Activated CD8-positive, alpha-beta memory T cell treated with anti-CD3 and anti-CD28 coated beads for 24 hours (primary cell): Measurements from ENCODE around the gene FGFBP3.

Experiments used
- DNase-seq: peaks from one replicate; pipeline ENCODE4 v3.0.0-alpha.2; 2020

FGFBP3 gene, protein sequence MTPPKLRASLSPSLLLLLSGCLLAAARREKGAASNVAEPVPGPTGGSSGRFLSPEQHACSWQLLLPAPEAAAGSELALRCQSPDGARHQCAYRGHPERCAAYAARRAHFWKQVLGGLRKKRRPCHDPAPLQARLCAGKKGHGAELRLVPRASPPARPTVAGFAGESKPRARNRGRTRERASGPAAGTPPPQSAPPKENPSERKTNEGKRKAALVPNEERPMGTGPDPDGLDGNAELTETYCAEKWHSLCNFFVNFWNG

DNA sequence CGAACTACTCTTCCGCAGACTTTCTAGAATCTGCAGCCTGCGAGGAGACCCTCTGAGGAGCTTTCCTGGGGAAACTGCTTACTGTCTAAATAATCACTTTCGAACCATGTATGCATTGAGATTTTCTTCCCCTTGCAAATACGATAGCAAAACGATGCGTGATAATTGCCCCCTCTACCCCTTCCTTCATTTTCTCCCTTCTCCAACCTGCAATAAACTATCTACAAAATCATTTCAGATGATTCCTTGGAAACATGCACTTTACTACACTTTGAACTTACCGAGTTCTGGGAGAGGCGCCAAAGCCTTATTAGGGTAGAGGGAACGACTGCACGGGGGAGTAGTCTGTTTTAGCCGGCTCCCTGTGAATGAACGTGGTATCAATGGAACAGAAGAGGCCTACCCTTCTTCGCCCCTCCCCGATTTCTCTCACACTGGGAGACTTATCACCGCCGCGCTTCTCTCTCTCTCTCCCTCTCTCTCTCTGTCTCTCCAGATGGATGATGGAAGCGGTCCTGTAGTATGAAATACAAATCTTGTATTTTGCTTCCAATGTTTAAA, at the start of gene FGFBP3:
Gene FGFBP3 (minus strand): TSS at position 370 of the 561 bp plus-strand sequence. CDS start 517 bp downstream, outside the sequence.
- peak; percentile 65 for DNase-seq

DNA sequence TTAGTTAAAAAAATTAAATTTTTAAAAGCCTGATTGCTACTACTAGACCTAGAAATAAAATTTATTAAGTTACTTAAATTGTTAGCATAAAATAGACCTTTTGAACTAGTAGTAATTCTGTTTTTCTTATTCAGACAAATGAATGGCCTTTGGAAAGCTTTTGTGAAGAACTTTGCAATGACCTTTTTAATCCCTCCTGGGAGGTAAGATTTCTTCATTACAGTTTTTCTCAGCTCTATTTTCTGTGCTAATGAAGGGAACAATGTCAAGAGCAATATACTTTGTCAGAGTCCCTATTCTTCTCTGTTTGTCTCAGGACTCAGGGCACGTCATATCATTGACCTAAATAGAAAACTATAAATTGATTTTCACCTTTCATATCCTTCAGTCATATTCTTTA, 47.8 kb upstream of the FGFBP3 start:
- no peak for DNase-seq

DNA sequence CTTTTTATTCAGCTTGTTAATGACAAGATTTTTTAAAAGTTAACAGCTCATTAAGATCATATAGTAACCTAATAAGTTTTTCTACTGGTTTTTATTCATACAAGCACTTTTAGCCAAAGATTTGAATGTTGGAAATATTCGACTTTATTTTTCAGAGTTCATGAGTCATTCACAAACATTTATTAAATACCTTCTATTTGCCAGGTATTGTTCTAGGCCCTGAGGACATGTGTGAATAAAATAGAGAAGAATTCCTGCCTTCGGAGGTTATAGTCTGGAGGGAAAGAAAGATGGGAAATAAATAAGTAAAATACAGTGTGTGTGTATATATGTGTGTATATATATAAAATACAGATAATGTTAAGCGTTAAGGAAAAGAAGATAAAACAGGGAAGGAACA, 45.8 kb upstream of the FGFBP3 start:
- DNase-seq = no peak

DNA sequence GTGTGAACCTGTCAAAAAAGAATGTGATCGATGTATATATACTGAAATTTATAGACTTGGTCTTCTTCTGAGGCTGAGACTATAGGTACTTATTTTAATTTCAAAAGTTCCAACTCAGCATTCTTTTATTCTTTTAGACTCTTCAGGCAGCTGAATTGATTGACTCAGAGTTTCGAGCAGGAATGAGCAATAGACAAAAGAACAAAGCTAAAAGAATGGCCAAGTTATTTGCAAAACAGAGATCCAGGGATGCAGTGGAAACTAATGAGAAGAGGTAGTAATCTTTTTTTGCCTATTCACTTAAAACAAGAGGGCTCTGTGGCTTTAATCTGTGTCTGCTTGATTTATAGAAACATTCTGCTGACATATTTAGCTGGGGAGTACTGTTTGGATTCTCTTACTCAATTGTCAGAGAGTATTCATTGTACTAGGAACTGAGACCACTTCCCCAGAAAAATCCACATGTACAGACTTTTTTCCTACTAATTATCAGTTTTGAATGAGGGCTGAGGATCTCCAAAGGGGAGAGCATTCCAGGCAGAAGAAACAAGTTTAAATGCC, 44.4 kb upstream of the FGFBP3 start:
- no peak for DNase-seq

DNA sequence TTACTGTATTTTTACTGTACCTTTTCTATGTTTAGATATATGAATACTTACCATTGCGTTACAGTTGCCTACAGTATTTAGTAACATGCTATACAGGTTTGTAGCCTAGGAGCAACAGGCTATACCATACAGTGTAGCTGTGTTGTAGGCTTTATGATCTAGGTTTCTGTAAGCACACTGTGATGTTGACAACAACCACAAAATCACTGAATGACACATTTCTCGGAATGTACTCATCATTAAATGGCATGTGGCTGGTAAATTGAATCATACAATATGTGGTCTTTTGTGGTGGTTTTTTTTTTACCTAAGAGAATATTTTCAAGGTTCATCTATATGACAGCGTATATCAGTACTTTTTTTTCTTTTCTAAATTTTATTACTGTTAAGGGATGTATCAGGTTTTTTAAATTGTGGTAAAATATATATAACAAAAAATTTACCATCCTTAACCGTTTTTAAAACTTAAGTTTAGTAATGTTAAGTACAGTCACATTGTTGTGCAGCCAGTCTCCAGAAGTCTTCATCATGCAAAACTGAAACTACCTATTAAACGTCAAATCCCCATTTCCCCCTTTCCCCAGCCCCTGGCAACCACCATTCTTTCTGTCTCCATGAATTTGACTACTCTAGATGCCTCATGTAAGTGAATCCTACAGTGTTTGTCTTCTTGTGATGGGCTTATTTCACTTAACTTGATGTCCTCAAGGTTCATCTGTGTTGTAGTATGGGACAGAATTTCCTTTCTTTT, 35.8 kb upstream of the FGFBP3 start:
- no peak for DNase-seq

DNA sequence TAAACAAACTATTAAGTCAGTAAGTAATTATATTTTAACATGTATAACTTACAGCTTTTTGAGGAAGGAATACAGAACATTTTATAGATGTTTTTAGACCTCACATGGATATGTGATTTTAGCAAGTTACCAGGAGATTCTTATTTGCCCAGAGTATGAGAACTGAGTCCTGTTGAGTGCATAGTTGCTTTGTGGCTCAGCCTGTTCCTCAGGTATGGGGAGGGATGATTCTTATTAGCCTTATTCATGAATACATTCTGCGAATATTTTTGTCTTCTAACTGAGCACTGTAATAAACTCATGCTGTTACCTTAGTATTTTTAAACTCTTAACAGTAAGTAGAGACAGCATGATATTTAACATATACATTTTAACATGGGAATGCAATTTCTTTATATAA, 32.1 kb upstream of the FGFBP3 start:
- no peak for DNase-seq

DNA sequence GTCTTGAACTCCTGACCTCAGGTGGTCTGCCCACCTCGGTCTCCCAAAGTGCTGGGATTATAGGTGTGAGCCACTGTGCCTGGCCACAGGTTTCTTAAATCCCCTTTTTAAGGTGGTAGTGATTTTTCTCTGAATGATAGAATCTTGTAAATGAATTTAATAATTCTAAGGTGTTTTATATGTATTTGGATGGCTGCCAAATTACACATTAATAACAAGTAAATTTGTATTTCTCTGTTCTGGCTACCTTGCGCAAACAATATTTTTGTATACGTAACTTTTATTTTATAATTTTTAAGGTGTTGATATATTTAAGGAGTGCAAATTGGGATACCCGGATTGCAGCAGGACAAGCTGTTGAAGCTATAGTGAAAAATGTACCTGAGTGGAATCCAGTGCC, 30.4 kb upstream of the FGFBP3 start:
- no peak for DNase-seq

DNA sequence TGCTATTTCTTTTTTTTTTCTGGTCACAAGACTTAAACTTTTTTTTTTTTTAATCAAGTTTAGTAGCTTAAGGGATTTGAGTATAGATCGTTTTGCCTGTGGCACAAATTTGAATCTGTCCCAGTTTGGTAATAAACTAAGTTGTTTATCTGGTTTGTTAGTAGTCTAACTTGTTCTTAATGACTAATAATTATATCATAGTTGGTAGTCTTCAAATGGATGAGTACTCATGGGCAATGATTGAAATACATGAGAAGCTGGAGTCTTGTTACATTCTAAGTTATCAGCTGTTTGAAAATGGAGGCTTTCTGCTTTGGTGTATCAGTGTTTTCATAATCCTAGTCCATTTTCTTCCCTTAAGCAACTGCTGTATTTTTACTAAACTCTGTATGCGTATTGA, 26.6 kb upstream of the FGFBP3 start:
- DNase-seq = no peak

DNA sequence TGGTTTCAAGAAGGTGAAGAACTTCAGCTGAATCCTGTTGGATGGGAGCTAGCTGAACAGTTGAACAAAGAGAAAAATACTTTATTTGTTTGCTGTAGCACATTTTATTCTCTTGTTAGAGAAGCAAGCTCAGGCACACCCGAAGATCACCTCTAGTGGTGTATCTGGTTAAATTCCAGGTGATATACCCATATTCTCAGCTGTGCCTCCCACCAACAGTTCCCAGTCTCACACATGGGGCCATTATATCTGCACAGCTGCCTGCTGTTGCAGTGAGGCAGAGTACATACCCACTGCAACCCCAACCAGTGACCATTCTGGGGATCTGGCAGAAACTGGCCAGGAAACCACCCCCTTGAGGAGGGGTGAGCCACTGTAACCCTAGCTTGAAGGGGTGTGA, 23.5 kb upstream of the FGFBP3 start:
- no peak for DNase-seq

DNA sequence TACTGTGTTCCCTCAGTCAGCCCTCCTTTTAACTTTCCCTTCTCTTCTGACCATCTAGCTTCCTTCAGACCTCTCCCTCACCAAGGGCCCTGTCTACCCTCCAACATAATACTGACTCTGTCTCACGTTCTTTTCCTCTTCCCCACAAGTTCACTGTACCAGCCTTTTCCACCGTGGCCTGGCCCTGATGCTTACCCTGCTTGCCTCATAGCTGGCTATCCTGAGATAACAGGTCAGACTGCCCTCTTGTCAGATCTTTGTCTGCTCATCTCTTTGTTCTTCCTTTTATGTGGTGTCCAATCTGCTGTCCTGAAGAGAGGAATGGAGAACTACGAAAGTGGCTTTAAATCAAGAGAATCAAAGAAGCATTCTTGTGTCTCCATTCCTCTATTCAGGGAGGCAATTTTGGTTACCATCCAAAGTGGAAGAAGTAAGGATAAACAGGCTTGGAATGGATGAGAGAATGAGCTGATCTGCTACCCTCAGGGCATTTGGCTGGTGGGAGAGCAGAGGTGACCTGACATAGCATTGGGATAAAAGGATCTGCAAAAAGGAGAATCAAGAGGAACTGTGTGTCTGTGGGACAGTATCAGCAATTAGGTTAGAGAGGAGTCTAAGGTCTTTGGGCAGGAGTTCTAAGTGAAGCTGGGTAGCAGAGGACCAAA, 22.4 kb upstream of the FGFBP3 start:
- DNase-seq = no peak

DNA sequence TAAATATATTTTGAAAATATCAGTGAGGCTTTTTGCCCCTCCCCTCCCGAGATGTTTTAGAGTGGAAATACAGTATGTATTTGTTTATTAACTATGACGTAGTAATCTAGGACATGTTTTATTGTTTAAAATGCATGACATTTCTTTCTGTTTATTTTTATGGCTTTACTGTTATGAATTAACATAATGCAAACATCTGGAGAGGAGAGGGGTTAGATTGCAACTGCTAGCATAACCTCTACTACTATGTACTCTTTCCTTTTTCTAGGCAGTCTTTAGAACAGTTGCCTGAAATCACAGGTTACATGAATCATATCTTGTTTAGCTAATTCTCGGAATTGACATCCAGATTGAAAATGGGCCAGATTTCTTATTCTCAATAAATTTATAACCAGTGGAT, 21.7 kb upstream of the FGFBP3 start:
- no peak for DNase-seq

DNA sequence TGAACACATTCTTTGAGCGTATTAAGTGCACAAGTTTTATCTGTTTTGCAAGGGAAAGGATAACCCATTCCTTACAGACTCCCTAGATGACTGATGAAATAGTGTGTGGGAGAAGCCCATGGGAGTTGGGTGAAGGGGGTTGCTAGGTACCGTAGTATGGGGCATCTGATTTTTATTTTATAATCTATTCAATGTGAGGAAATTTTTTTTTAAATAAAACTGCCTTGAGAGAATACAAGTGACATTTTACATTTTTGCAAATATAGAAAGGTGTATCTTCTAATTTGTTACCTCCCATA, 15.7 kb upstream of the FGFBP3 start:
- DNase-seq = no peak

DNA sequence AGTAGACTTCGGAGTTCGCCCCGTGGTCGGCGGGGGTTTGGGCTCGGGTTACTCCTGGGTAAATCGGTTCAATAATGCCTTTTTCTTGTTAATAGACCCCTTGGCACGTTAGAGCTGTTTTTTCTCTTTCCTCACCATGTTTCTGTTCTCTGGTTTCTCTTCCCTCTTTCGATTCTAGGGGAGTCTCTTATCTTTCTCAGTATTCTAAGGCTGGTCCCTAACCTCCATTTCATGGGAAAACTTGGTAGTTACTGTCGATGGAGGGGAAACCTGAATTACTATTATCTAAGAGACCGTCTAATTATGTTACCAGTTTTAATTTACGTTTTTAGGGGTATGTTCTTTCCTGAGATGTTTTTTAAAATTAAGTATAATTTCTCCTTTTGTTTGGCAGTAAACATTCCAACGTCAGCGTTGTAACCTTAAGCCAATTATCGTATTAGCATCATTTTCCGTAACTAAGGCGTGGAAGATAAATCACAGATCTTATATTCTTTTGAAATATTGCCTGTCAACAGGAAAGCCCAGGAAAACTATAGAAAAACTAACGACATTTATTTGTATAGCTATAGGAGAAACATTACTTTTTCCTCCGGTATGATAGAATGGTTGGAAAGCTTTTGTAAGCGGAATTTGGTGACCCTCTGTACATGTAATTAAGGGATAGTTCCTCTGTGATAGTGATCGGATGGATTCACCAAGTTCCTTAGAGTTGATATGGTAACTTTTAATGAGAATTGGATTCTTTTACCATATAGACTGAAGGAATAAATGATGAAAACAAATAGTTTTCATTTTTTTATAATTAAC, 15.1 kb upstream of the FGFBP3 start:
- DNase-seq = no peak

DNA sequence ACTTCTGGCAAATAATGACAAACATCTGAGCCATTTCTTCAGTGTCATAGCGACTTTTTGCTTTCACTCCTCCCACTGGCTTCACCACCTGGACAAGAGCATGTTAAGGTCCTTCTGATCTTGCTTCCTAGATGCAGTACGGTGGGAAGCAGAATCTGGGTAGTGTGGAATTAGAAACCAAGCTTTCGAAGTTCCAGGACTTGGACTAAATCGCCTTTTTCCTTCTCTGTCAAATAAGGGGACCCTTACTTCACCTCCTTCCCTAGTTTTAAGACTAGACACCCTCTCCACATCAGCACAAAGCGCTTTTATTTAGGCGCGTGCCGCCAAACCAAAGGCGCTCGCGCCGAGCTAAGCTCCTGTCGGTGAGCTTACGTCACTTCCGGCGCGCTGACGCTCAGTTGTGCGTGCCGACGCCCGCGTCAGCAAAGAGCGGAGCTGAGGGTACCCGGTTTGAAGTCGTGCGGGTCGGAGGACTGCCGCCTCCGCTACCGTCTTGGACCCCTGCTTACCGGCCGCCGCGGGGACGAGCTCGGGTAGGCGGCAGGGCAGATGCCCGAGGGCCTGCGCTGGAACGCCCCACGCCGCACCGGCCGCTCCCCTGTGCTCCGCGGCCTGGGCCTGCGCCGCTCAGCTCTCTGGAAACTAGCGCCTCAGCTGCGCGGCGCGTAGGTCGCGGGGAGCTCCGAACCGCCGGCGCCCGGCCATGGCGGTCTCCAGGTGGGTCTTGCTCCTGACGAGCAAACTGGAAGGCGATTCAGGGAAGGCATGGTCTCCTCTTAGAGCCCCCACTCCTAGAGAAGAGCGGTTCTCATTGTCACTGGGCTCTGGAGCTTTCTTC, 14.3 kb upstream of the FGFBP3 start, which contains the start of gene BTAF1:
Gene BTAF1 (plus strand): TSS at position 400 of the 841 bp plus-strand sequence. CDS start 307 bp downstream, at position 707.
- DNase-seq = peak; percentile 94

DNA sequence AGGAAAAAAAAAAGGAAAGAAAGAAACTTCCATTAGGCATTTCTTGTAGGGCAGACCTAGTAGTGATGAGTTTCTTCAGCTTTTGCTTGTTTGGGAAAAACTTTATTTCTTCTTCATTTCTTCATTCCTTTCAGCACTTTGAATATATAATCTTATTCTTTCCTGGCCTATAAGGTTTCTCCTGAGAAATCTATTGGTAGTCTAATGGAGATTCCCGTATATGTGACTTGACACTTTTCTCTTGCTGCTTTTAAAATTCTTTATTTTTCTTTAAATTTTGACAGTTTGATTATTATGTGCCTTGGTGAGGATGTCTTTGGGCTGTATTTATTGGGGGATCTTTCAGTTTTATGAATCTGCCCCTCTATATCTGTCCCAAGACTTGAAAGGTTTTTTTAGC, 10.4 kb upstream of the FGFBP3 start:
- no peak for DNase-seq

DNA sequence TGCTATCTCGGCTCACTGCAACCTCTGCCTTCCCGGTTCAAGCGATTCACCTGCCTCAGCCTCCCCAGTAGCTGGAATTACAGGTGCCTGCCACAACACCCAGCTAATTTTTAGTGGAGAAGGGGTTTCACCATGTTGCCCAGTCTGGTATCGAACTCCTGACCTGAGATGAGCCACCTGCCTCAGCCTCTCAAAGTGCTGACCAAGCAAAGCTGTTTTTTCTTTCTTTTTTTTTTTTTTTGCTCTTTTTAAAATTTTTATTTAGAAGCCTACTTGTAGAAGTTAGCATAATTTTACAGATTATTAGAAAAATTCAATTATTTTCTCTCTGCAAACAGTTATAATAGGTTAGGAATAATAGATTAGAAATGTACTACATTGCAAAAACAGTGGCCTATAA, 1.2 kb upstream of the FGFBP3 start:
- no peak for DNase-seq

DNA sequence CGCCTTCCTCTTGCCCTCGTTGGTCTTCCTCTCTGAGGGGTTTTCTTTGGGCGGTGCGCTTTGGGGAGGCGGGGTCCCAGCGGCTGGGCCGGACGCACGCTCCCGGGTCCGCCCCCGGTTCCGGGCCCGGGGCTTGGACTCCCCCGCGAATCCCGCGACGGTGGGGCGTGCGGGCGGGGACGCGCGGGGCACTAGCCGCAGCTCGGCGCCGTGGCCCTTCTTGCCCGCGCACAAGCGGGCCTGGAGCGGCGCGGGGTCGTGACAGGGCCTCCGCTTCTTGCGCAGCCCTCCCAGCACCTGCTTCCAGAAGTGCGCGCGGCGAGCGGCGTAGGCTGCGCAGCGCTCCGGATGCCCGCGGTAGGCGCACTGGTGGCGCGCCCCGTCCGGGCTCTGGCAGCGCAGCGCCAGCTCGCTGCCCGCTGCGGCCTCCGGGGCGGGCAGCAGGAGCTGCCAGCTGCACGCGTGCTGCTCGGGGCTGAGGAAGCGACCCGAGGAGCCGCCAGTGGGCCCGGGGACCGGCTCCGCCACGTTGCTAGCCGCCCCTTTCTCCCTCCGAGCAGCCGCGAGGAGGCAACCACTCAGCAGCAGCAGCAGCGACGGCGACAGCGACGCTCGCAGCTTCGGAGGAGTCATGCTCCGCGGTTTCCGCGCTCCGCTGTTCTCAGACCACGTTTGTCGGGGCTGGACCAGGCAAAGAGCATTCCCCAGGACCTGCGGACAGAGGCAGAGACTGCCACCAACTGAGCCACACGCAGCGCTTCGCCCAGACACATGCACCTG, 759 bp downstream of the FGFBP3 start:
- peak; percentile 92 for DNase-seq

DNA sequence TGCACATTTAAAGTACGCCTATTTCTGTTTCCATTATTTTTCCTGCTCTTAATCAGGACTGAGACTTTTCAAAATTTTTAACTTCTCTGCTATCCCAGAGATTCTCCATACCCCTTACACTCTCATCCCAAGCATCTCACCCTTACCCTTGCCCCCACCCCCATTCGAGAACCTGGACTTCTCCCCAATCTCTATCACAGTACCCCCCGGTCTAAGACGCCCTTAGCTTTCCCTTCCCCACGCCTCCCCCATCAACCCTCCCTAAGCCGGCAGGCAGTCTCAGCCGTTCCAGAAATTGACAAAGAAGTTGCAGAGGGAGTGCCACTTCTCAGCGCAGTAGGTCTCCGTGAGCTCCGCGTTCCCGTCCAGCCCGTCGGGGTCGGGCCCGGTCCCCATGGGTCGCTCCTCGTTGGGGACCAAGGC, 1.4 kb downstream of the FGFBP3 start:
- no peak for DNase-seq

DNA sequence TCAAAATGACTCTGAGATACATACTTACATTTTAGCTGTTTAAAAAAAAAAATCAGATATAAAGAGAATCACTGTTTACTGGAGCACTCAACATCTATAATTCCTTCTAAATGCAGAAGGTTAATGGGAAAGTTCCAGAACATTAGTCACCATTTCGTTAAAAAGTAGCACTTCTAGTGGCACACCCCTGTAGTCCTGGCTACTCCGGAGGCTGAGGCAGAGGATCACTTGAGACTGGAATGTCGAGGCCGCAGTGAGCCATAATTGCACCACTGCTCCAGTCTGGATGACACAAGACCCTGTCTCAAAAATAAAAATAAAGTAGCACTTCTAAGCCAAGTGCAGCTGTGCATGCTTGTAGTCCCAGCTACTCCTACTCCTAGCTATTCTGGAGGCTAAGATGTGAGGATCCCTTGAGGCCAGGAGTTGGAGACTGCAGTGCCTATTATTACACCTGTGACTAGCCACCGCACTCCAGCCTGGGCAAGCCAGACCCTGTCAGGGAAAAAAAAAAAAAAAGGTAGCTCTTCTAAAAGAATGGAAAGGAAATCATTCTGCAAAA, 2.2 kb downstream of the FGFBP3 start:
- DNase-seq = no peak
